ENCODE measurements around the gene TMEM258. TPM values are rescaled to one million over a fixed set of nuclear protein-coding genes. Genes with fewer than 3 reads are reported as not detected.

Gene TMEM258
- 199 and 201 TPM in 2 replicates for total RNA-seq (2021)
- long read RNA-seq, transcript TMEM258-204 (4 exons, 575 nt) = major isoform, 41 of 64 reads
- long read RNA-seq, partial matches to known transcripts = 9 of 64 reads
- long read RNA-seq, other reads (novel, unspliced or antisense) = 6 of 64 reads

- WGBS (ENCODE audit: extremely low coverage, insufficient read length, low lambda C conversion rate) = no CpG with 5 or more reads among the region's 61 CpGs
- Histone ChIP-seq H2AK5ac (ENCODE audit: insufficient read length, low read length) (no peak within 1 kb of the TSS), H3K18ac (ENCODE audit: insufficient read length, low read depth, low read length) (peak within 1 kb of the TSS; percentile 98), H2BK120ac (ENCODE audit: low read depth, low read length, poor library complexity, severe bottlenecking) (peak within 1 kb of the TSS; percentile 74), H4K91ac (ENCODE audit: insufficient read length, low read depth, low read length) (no peak within 1 kb of the TSS), H4K5ac (ENCODE audit: insufficient read length, low read depth, low read length) (peak within 1 kb of the TSS; percentile 2), H3K23ac (ENCODE audit: insufficient read length, low read depth, low read length) (no peak within 1 kb of the TSS), H3K79me1 (ENCODE audit: insufficient read depth, low read depth, low read length, poor library complexity, severe bottlenecking) (peaks cover 5% of the 10 kb centered on the region), H3K9me3 (ENCODE audit: control insufficient read depth, low read depth, low read length) (no peaks in the 10 kb centered on the region), H4K8ac (replicated peaks; ENCODE audit: insufficient read length, low read depth, low read length) (no peak within 1 kb of the TSS), H2AFZ (ENCODE audit: low read length) (no peak within 1 kb of the TSS), H4K20me1 (ENCODE audit: control insufficient read depth, insufficient read depth, insufficient read length) (peaks cover 2% of the 10 kb centered on the region), H2BK15ac (ENCODE audit: low read depth, low read length) (no peak within 1 kb of the TSS), H2BK5ac (ENCODE audit: insufficient read length, low read length) (peak within 1 kb of the TSS; percentile 84), H3K27ac (ENCODE audit: insufficient read length, low read depth, low read length) (peak within 1 kb of the TSS; percentile 26), H3K14ac (ENCODE audit: insufficient read depth, low read length) (peak within 1 kb of the TSS; percentile 98), H3T11ph (ENCODE audit: low read length) (no peak within 1 kb of the TSS), H3K79me2 (ENCODE audit: insufficient read depth, low read length) (peaks cover 16% of the 10 kb centered on the region; the same call in 1 of the 2 replicates), H3K9ac (ENCODE audit: extremely low read depth, insufficient read length, low read length) (peak within 1 kb of the TSS; percentile 85), H3K4ac (ENCODE audit: low read depth, low read length) (peak within 1 kb of the TSS; percentile 18; the same call in 1 of the 2 replicates), H3K27me3 (ENCODE audit: insufficient read depth, low read length) (no peaks in the 10 kb centered on the region), H3K4me2 (ENCODE audit: insufficient read depth, insufficient read length, low read length) (peak within 1 kb of the TSS; percentile 78), H3K56ac (ENCODE audit: insufficient read length, low read depth, low read length) (peak within 1 kb of the TSS; percentile 1), H3K4me1 (ENCODE audit: insufficient read depth, low read length) (no peaks in the 10 kb centered on the region), H2BK20ac (ENCODE audit: low read depth, low read length, poor library complexity, severe bottlenecking) (no peak within 1 kb of the TSS), H3K23me2 (ENCODE audit: insufficient read length, low read depth, low read length, poor library complexity, severe bottlenecking) (peaks cover 3% of the 10 kb centered on the region), H2BK12ac (ENCODE audit: insufficient read length, low read depth, low read length) (no peak within 1 kb of the TSS)
- no peak for TF ChIP-seq CTCF (conservative IDR thresholded peaks at IDR 0.05)
- Mint-ChIP-seq H3K27me3 (ENCODE audit: low read depth) (no peaks in the 10 kb centered on the region; the same call in 1 of the 2 replicates), H3K4me1 (peaks cover 20 to 26% of the 10 kb centered on the region in 2 experiments), H3K27ac (peak within 1 kb of the TSS; percentile 100), H3K4me3 (peak within 1 kb of the TSS; percentile 95 to 98), H3K9me3 (no peaks in the 10 kb centered on the region), H3K36me3 (ENCODE audit: insufficient read depth in 1 of 3, low read depth in 3 of 3) (peaks cover 34 to 67% (median 63%) of the 10 kb centered on the region in 3 experiments)
- peak; percentile 93 for DNase-seq
Observed at GRCh38 chr11:61792310-61793082, at the start of gene TMEM258, which contains the start of gene FEN1. TMEM258 (minus strand) TSS chr11:61792599; CDS start chr11:61792558, 41 bp downstream. FEN1 (plus strand) TSS chr11:61792911; CDS start chr11:61795362, 2,451 bp downstream.
